ENCODE results near the gene NOP16.

- TF ChIP-seq CTCF (IDR thresholded peaks at IDR 0.05) (no peak), POLR2AphosphoS5 (IDR thresholded peaks at IDR 0.05) (no peak), POLR2A (IDR thresholded peaks at IDR 0.05) (no peak)
Measured at GRCh38 chr5:176366232-176366894, 22.0 kb downstream of the NOP16 start.

All from upper lobe of left lung (tissue), 4 donors.